Caco-2 (cell line): ENCODE measurements around the gene TET2. TPM values are rescaled to one million over a fixed set of nuclear protein-coding genes. Genes with fewer than 3 reads are reported as not detected.

Experiments used
- BruUV-seq: library from RNA; stranded (reverse); fragments of 400-500 nt; replicated peaks from 2 replicates; lab custom pipeline; 2021; lab: Mats Ljungman, UMichigan
- CTCF ChIA-PET: fragments of 300-600 bp; sonication (Branson Sonifier 250); formaldehyde crosslinking; loops from one replicate; lab custom pipeline; 2022; ENCODE audit warnings: antibody characterized with exemption; lab: Charles Lee
- POLR2A ChIA-PET: fragments of 300-600 bp; sonication (Branson Sonifier 250); formaldehyde crosslinking; loops from one replicate; lab custom pipeline; 2022; ENCODE audit warnings: antibody characterized with exemption; lab: Charles Lee
- DNase-seq, 2 experiments: peaks; one replicate each; pipeline versions ENCODE4 v3.0.0 to v3.0.0-alpha.2; 2020 to 2022
- H3K27me3 ChIP-seq: replicated peaks from 2 replicates; pipeline ENCODE4 v1.6.0; 2011; ENCODE audit warnings: low read length; ENCODE audit not compliant: control insufficient read depth, insufficient read depth
- H3K36me3 ChIP-seq: 2 replicates; pipeline ENCODE4 v1.5.1; 2011; ENCODE audit warnings: low read length; ENCODE audit not compliant: control insufficient read depth, insufficient read depth
- H3K4me1 ChIP-seq: fragments of 250-450 bp; sonication (Bioruptor Pico); 2 replicates; pipeline ENCODE4 v1.5.1; 2020; ENCODE audit warnings: mild to moderate bottlenecking
- H3K4me3 ChIP-seq: 2 replicates; pipeline ENCODE4 v1.5.1; 2011; ENCODE audit warnings: low read depth, mild to moderate bottlenecking, control low read depth, low read length
- H3K9me3 ChIP-seq: fragments of 250-450 bp; sonication (Bioruptor Pico); 2 replicates; pipeline ENCODE4 v1.5.1; 2020; ENCODE audit warnings: mild to moderate bottlenecking, moderate library complexity
- H3K27ac Mint-ChIP-seq: one replicate; pipeline ENCODE4 v1.8.0; 2022; ENCODE audit warnings: mixed read lengths; ENCODE audit not compliant: unreplicated experiment
- H3K27me3 Mint-ChIP-seq: one replicate; pipeline ENCODE4 v1.8.0; 2022; ENCODE audit warnings: mixed read lengths; ENCODE audit not compliant: insufficient read depth, unreplicated experiment
- H3K36me3 Mint-ChIP-seq: one replicate; pipeline ENCODE4 v1.8.0; 2022; ENCODE audit warnings: mild to moderate bottlenecking, mixed read lengths; ENCODE audit not compliant: insufficient read depth, unreplicated experiment
- H3K4me1 Mint-ChIP-seq: one replicate; pipeline ENCODE4 v1.8.0; 2022; ENCODE audit warnings: low read depth, mixed read lengths; ENCODE audit not compliant: unreplicated experiment
- H3K4me3 Mint-ChIP-seq: one replicate; pipeline ENCODE4 v1.8.0; 2022; ENCODE audit warnings: mild to moderate bottlenecking, moderate library complexity, mixed read lengths; ENCODE audit not compliant: unreplicated experiment
- H3K9me3 Mint-ChIP-seq: one replicate; pipeline ENCODE4 v1.8.0; 2022; ENCODE audit warnings: mixed read lengths; ENCODE audit not compliant: unreplicated experiment
- CTCF ChIP-seq, 2 experiments: fragments of 200-600 bp in 1 of 2; IDR thresholded peaks; 1 replicate in 1 of 2; 2 replicates in 1 of 2; pipeline versions ENCODE4 v1.5.1 to v1.8.0; 2011 to 2022; ENCODE audit warnings: antibody characterized with exemption in 1 of 2, control low read depth in 1 of 2, inconsistent platforms in 1 of 2, low read depth in 1 of 2, low read length in 1 of 2, mild to moderate bottlenecking in 1 of 2, moderate library complexity in 1 of 2; ENCODE audit not compliant: insufficient read depth in 1 of 2, severe bottlenecking in 1 of 2, unreplicated experiment in 1 of 2
- intact Hi-C: fragments of 100-400 bp; cut with micrococcal nuclease; formaldehyde crosslinking; loops from one replicate; pipeline ENCODE4 v1.10.0; 2022; ENCODE audit not compliant: unreplicated experiment
- total RNA-seq: library from RNA; stranded (reverse); gene quantifications from 2 replicates; pipeline ENCODE4 v1.2.3, GENCODE V29; 2022

Gene TET2
- total RNA-seq, 1 experiment from 2014 or later = 14.8 TPM

GRCh38 chr4:105127170-105127445 is 19.6 kb upstream of the TET2 start:
- Histone ChIP-seq H3K27me3 (no peaks in the 10 kb centered on the region), H3K4me1 (peaks cover under 1% of the 10 kb centered on the region; the same call in 1 of the 2 replicates), H3K9me3 (no peaks in the 10 kb centered on the region), H3K36me3 (no peaks in the 10 kb centered on the region), H3K4me3 (no peak overlapping the region)
- intact Hi-C loops = no loop called here
- H3K9me3 Mint-ChIP-seq = no peaks in the 10 kb centered on the region
- H3K27ac Mint-ChIP-seq = no peak overlapping the region
- no peaks in the 10 kb centered on the region for H3K27me3 Mint-ChIP-seq
- H3K36me3 Mint-ChIP-seq = no peaks in the 10 kb centered on the region
- DNase-seq = no peak
- CTCF ChIA-PET = no interaction called here
- H3K4me3 Mint-ChIP-seq = no peak overlapping the region
- H3K4me1 Mint-ChIP-seq = peaks cover 14% of the 10 kb centered on the region
- BruUV-seq = no TSS peak
- no peak for TF ChIP-seq CTCF (IDR thresholded peaks at IDR 0.05; ENCODE audit: insufficient read depth in 1 of 2, low read depth in 1 of 2, low read length in 1 of 2, severe bottlenecking in 1 of 2, unreplicated experiment in 1 of 2)
- POLR2A ChIA-PET = no interaction called here

GRCh38 chr4:105128208-105128607 is 18.5 kb upstream of the TET2 start:
- POLR2A ChIA-PET = no interaction called here

GRCh38 chr4:105129286-105130040 is 17.2 kb upstream of the TET2 start:
- intact Hi-C loops = no loop called here
- CTCF ChIA-PET = no interaction called here
- no TSS peak for BruUV-seq

More at GRCh38 chr4:105128208-105128607, 18.5 kb upstream of the TET2 start:
- Histone ChIP-seq H3K4me1 (no peaks in the 10 kb centered on the region), H3K4me3 (no peak overlapping the region), H3K36me3 (no peaks in the 10 kb centered on the region), H3K9me3 (no peaks in the 10 kb centered on the region), H3K27me3 (no peaks in the 10 kb centered on the region)
- H3K36me3 Mint-ChIP-seq = no peaks in the 10 kb centered on the region
- H3K27ac Mint-ChIP-seq = no peak overlapping the region
- no peak overlapping the region for H3K4me3 Mint-ChIP-seq
- TF ChIP-seq CTCF (IDR thresholded peaks at IDR 0.05; ENCODE audit: insufficient read depth in 1 of 2, low read depth in 1 of 2, low read length in 1 of 2, severe bottlenecking in 1 of 2, unreplicated experiment in 1 of 2) = no peak
- no peak for DNase-seq
- H3K9me3 Mint-ChIP-seq = no peaks in the 10 kb centered on the region
- peaks cover 14% of the 10 kb centered on the region for H3K4me1 Mint-ChIP-seq
- no TSS peak for BruUV-seq
- intact Hi-C loops = no loop called here
- H3K27me3 Mint-ChIP-seq = no peaks in the 10 kb centered on the region
- CTCF ChIA-PET = no interaction called here

More at GRCh38 chr4:105129286-105130040, 17.2 kb upstream of the TET2 start:
- Histone ChIP-seq H3K4me3 (no peak overlapping the region), H3K27me3 (no peaks in the 10 kb centered on the region), H3K9me3 (no peaks in the 10 kb centered on the region), H3K4me1 (no peaks in the 10 kb centered on the region), H3K36me3 (no peaks in the 10 kb centered on the region)
- no peak for TF ChIP-seq CTCF (IDR thresholded peaks at IDR 0.05; ENCODE audit: insufficient read depth in 1 of 2, low read depth in 1 of 2, low read length in 1 of 2, severe bottlenecking in 1 of 2, unreplicated experiment in 1 of 2)
- H3K27ac Mint-ChIP-seq = no peak overlapping the region
- peaks cover 14% of the 10 kb centered on the region for H3K4me1 Mint-ChIP-seq
- H3K4me3 Mint-ChIP-seq = no peak overlapping the region
- POLR2A ChIA-PET = no interaction called here
- no peaks in the 10 kb centered on the region for H3K27me3 Mint-ChIP-seq
- DNase-seq = no peak
- no peaks in the 10 kb centered on the region for H3K9me3 Mint-ChIP-seq
- H3K36me3 Mint-ChIP-seq = no peaks in the 10 kb centered on the region
